ENCODE data around the gene MYL10.

DNA sequence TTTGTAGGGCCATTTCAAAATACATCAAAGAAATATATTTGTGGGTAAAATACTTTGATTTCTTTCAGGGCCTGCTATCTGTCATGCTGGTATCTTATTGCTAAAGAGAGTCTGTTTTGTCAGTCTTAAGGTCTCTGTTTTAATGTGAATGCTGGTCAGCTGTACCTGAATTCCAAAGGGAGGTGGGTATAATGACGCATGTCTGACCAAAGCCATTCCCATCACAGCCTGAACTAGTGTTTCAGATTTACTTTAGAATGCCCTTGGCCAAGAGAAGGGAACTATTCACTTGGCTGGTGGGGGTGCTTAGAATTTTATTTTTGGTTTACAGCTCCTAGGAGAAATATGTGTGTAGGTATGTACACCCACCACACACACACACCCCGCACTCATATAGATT lies 30.6 kb upstream of the MYL10 start:
- TF ChIP-seq PHB2 (IDR thresholded peaks at IDR 0.05; ENCODE audit: partially characterized antibody) (no peak), SUZ12 (IDR thresholded peaks at IDR 0.05; ENCODE audit: low read depth, low read length) (no peak), ZNF451 (CRISPR knock-in tag; IDR thresholded peaks at IDR 0.05) (no peak), MAX (IDR thresholded peaks at IDR 0.05) (no peak), KMT2B (CRISPR knock-in tag; IDR thresholded peaks at IDR 0.05) (no peak), PHF8 (CRISPR knock-in tag; IDR thresholded peaks at IDR 0.05) (no peak), TCF7L2 (IDR thresholded peaks at IDR 0.05; ENCODE audit: low read depth, low read length) (no peak), ZBTB44 (CRISPR knock-in tag; IDR thresholded peaks at IDR 0.05) (no peak), ZNF256 (CRISPR knock-in tag; conservative IDR thresholded peaks at IDR 0.05) (no peak)
- TF ChIP-seq, protein P1, sequence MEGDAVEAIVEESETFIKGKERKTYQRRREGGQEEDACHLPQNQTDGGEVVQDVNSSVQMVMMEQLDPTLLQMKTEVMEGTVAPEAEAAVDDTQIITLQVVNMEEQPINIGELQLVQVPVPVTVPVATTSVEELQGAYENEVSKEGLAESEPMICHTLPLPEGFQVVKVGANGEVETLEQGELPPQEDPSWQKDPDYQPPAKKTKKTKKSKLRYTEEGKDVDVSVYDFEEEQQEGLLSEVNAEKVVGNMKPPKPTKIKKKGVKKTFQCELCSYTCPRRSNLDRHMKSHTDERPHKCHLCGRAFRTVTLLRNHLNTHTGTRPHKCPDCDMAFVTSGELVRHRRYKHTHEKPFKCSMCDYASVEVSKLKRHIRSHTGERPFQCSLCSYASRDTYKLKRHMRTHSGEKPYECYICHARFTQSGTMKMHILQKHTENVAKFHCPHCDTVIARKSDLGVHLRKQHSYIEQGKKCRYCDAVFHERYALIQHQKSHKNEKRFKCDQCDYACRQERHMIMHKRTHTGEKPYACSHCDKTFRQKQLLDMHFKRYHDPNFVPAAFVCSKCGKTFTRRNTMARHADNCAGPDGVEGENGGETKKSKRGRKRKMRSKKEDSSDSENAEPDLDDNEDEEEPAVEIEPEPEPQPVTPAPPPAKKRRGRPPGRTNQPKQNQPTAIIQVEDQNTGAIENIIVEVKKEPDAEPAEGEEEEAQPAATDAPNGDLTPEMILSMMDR (CRISPR knock-in tag; IDR thresholded peaks at IDR 0.05): no peak

Measured in HepG2 (cell line).